Lung (tissue), 12 donors: ENCODE measurements around the gene ASH1L. TPM values are rescaled to one million over a fixed set of nuclear protein-coding genes. Genes with fewer than 3 reads are reported as not detected.
"Not testable (repeated sequence)": the region's sequence is repeated elsewhere in the genome, so short reads cannot be mapped to it uniquely, and the experiment has no call there.

Source experiments
- ATAC-seq: fragments of 200-7000 bp; cut with Tn5 transposase; one replicate; pipeline ENCODE4 v1.9.1; 2020; ENCODE audit warnings: moderate number of reproducible peaks; ENCODE audit not compliant: insufficient read depth, low FRiP score
- DNase-seq, 3 donors: peaks; one replicate each; pipeline ENCODE4 v3.0.0-alpha.2; 2013 to 2017
- H3K27ac ChIP-seq, 2 donors: one replicate each; pipeline ENCODE4 v1.5.1; 2013; ENCODE audit warnings: mild to moderate bottlenecking in 2 of 2, moderate library complexity in 2 of 2, control low read depth in 1 of 2, inconsistent platforms in 1 of 2, low read depth in 1 of 2, low read length in 1 of 2
- H3K27me3 ChIP-seq, 3 donors: one replicate each; pipeline ENCODE4 v1.5.1; 2013; ENCODE audit warnings: low read length in 2 of 3; ENCODE audit not compliant: control insufficient read depth in 3 of 3, insufficient read depth in 3 of 3
- H3K36me3 ChIP-seq, 4 donors: one replicate each; pipeline ENCODE4 v1.5.1; 2013; ENCODE audit warnings: low read length in 4 of 4, mild to moderate bottlenecking in 1 of 4, moderate library complexity in 1 of 4; ENCODE audit not compliant: control insufficient read depth in 4 of 4, insufficient read depth in 4 of 4
- H3K4me1 ChIP-seq, 5 donors: one replicate each; pipeline ENCODE4 v1.5.1; 2013; ENCODE audit warnings: low read length in 5 of 5, mild to moderate bottlenecking in 2 of 5, moderate library complexity in 1 of 5; ENCODE audit not compliant: control insufficient read depth in 5 of 5, insufficient read depth in 5 of 5
- H3K4me3 ChIP-seq: one replicate; pipeline ENCODE4 v1.5.1; 2013; ENCODE audit warnings: mild to moderate bottlenecking, control low read depth, moderate library complexity
- H3K9ac ChIP-seq, 2 donors: one replicate each; pipeline ENCODE4 v1.5.1; 2013; ENCODE audit warnings: low read length in 2 of 2, control low read depth in 1 of 2; ENCODE audit not compliant: insufficient read depth in 1 of 2
- H3K9me3 ChIP-seq, 4 donors: one replicate each; pipeline ENCODE4 v1.5.1; 2013; ENCODE audit warnings: low read length in 3 of 4, mild to moderate bottlenecking in 1 of 4, moderate library complexity in 1 of 4; ENCODE audit not compliant: control insufficient read depth in 4 of 4, insufficient read depth in 3 of 4
- WGBS, 2 donors: extraction: QIAGEN DNeasy Blood & Tissue Kit; methylation state at CpG; one replicate each; pipeline ENCODE4 v1.1.7; 2013; 5-methylcytosine and 5-hydroxymethylcytosine counted together
- polyA plus RNA-seq, 2 donors: library from polyadenylated mRNA; stranded (reverse); fragments of 200-250 nt; gene quantifications; one replicate each; pipeline ENCODE4 v1.2.1, GENCODE V29; 2013
- total RNA-seq, 2 donors: library from RNA; depleted of rRNA in 1 of 2; stranded (reverse); fragments of >200 nt in 1 of 2; gene quantifications; one replicate each; pipeline ENCODE4 v1.2.1, GENCODE V29; 2014 to 2021
- TF ChIP-seq, protein P1 (sequence below): IDR thresholded peaks from 2 replicates; pipeline ENCODE4 v1.5.1; 2012; ENCODE audit warnings: mild to moderate bottlenecking; ENCODE audit errors: control extremely low read depth, extremely low read depth
- donor health status: control.
- donor health status: control.
- donor health status: Bipolar disorder and iron deficiency.
- donor health status: healthy.
- donor health status: DM: yes; HTN: yes; CAD: no.

The ASH1L gene
- total and polyA plus RNA-seq, 4 donors = 8.1 to 92.5 (median 27.5) TPM

DNA sequence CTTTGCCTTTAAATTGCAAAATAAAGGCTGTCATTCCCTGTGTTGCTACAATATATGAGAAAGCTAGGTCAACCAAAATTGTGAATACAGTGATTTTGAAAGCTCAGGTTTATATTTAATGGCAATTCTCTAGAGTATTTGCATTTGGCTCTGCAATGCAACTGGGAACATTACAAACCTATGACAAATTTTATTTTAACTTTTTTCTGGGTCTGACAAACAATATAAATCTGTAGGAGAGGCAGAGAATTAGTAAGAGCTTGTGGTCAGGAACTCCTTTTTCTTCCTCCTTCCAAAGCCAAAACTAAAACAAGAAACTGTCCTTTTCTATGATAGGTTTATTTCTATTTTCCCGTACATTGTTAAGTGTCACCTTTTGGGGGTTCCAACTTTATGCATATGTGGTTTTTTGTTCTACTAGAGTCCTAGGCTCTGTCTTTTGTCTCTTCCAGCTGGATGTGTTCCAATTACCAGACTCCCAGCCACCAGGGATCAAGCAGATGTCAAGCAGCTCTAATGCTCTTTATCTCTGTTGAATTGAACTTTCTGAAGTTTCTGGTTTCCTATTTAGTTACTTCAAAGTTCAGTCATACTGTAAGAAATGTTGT lies 106.9 kb downstream of the ASH1L start:
- Histone ChIP-seq H3K27ac (no peak overlapping the region), H3K27me3 (no peaks in the 10 kb centered on the region), H3K4me1 (peaks cover 0 to 8% (median 2%) of the 10 kb centered on the region in 5 donors), H3K9me3 (no peaks in the 10 kb centered on the region), H3K4me3 (no peak overlapping the region), H3K36me3 (peaks cover 0 to 17% (median 4%) of the 10 kb centered on the region in 4 donors), H3K9ac (no peak overlapping the region)
- 68 to 83% methylated on average over 1 of the region's 1 CpG for WGBS, 2 donors
- peak in 2 of 3 donors; percentile 29 to 35 for DNase-seq
- TF ChIP-seq, protein P1, sequence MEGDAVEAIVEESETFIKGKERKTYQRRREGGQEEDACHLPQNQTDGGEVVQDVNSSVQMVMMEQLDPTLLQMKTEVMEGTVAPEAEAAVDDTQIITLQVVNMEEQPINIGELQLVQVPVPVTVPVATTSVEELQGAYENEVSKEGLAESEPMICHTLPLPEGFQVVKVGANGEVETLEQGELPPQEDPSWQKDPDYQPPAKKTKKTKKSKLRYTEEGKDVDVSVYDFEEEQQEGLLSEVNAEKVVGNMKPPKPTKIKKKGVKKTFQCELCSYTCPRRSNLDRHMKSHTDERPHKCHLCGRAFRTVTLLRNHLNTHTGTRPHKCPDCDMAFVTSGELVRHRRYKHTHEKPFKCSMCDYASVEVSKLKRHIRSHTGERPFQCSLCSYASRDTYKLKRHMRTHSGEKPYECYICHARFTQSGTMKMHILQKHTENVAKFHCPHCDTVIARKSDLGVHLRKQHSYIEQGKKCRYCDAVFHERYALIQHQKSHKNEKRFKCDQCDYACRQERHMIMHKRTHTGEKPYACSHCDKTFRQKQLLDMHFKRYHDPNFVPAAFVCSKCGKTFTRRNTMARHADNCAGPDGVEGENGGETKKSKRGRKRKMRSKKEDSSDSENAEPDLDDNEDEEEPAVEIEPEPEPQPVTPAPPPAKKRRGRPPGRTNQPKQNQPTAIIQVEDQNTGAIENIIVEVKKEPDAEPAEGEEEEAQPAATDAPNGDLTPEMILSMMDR = no peak
- no peak for ATAC-seq

DNA sequence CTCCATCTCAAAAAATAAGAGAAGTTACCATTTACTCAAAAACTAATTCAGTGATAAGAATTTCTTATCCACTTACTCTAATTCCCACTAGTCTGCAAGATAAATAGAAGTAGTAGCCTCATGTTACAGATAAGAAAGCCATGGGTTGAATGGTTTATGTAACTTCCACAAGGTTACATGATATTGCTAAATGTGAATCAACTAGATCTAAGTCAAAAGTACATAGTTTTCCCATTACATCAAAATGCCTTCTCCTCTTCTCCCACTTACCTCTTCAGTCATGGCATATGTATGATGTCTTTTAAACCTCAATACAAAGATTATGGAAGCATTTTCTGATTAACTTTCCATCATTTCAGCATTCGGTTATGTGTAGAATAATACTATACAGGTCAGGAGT lies 108.5 kb downstream of the ASH1L start:
- TF ChIP-seq, protein P1 = no peak
- no peak overlapping the region for H3K27ac ChIP-seq
- H3K9ac ChIP-seq = no peak overlapping the region
- DNase-seq = no peak
- H3K4me1 ChIP-seq = peaks cover 0 to 8% (median 2%) of the 10 kb centered on the region in 5 donors
- H3K9me3 ChIP-seq = no peaks in the 10 kb centered on the region
- H3K4me3 ChIP-seq = no peak overlapping the region
- H3K27me3 ChIP-seq = no peaks in the 10 kb centered on the region
- 96 to 98% methylated on average over 1 of the region's 1 CpG for WGBS, 2 donors
- ATAC-seq = no peak
- H3K36me3 ChIP-seq = peaks cover 0 to 21% (median 7%) of the 10 kb centered on the region in 4 donors

DNA sequence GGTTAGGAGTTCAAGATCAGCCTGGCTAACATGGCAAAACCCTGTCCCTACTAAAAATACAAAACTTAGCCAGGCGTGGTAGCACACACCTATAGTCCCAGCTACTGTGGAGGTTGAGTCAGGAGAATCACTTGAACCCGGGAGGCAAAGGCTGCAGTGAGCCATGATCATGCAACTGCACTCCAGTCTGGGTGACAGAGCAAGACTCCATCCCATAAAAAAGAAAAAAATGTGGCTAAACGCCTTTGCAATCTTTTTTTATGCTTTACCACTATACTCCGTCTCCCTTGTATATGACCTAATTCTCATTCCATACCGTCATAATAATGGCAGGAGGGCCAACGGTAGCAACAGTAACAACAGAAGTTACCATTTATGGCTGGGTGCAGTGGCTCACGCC lies 109.5 kb downstream of the ASH1L start:
- peaks cover 0 to 8% (median 2%) of the 10 kb centered on the region in 5 donors for H3K4me1 ChIP-seq
- no peak overlapping the region for H3K4me3 ChIP-seq
- H3K9me3 ChIP-seq = no peaks in the 10 kb centered on the region
- no peaks in the 10 kb centered on the region for H3K27me3 ChIP-seq
- H3K36me3 ChIP-seq = peaks cover 0 to 16% (median 6%) of the 10 kb centered on the region in 4 donors
- DNase-seq (no peak), ATAC-seq (no peak)
- TF ChIP-seq, protein P1 = no peak
- H3K27ac ChIP-seq = no peak overlapping the region
- WGBS, 2 donors = 96 to 98% methylated on average over 7 of the region's 7 CpGs
- no peak overlapping the region for H3K9ac ChIP-seq

DNA sequence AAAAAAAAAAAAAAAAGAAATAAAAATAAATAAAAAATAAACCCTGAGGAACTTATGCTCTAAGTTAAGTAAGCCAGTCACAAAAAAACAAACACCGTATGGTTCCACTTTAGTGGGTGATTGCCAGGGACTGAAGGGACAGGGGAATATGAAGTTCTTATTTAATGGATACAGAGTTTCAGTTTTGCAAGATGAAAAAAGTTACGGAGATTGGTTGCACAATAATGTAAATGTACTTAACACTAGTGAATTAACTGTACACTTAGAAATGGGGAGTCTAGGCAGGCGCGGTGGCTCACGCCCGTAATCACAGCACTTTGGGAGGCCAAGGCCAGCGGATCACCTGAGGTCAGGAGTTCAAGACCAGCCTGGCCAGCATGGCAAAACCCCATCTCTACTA lies 111.4 kb downstream of the ASH1L start:
- TF ChIP-seq, protein P1 = no peak
- no peak overlapping the region for H3K9ac ChIP-seq
- WGBS, 2 donors = 89 to 94% methylated on average over 7 of the region's 7 CpGs
- no peak overlapping the region for H3K27ac ChIP-seq
- peaks cover 0 to 14% (median 8%) of the 10 kb centered on the region in 4 donors for H3K36me3 ChIP-seq
- peaks cover 0 to 5% (median 0%) of the 10 kb centered on the region in 5 donors for H3K4me1 ChIP-seq
- H3K27me3 ChIP-seq = no peaks in the 10 kb centered on the region
- DNase-seq = no peak
- ATAC-seq = no peak
- no peaks in the 10 kb centered on the region for H3K9me3 ChIP-seq
- no peak overlapping the region for H3K4me3 ChIP-seq

DNA sequence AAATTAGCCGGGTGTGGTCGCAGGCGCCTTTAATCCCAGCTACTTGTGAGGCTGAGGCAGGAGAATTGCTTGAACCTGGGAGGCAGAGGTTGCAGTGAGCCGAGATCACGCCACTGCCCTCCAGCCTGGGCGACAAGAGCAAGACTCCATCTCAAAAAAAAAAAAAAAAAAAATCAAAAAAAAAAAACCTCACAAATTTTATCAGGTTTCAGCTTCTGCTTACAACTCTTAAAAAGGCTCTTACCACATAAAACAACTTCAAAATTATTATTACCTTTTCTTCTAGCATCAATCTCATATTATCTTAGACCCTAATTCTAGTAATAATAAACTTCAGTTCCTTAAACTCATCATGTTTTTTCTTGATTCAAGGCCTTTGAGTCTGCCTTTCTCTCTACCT lies 120.2 kb downstream of the ASH1L start:
- ATAC-seq, H3K4me1 ChIP-seq, DNase-seq, H3K9me3 ChIP-seq, H3K9ac ChIP-seq, H3K4me3 ChIP-seq, H3K27ac ChIP-seq, H3K27me3 ChIP-seq: not testable (repeated sequence)
- 95% methylated on average over 6 of the region's 6 CpGs for WGBS, 2 donors
- peaks cover 8 to 12% (median 9%) of the 10 kb centered on the region in 4 donors for H3K36me3 ChIP-seq
